Subcutaneous adipose tissue (tissue), 4 donors: ENCODE results near the gene NTM. TPM values are rescaled to one million over a fixed set of nuclear protein-coding genes. Genes with fewer than 3 reads are reported as not detected.

Experiments
- total RNA-seq, 4 donors: library from RNA; depleted of rRNA; stranded (reverse); fragments of >200 nt; gene quantifications; one replicate each; pipeline ENCODE4 v1.1.0, GENCODE V29; 2016
- TF ChIP-seq, protein P1 (sequence below): fragments of 450-650 bp; IDR thresholded peaks from one replicate; pipeline ENCODE4 v1.5.1; 2016; ENCODE audit warnings: low read depth, mild to moderate bottlenecking, control low read depth, antibody characterized with exemption, moderate library complexity

Gene NTM
- total RNA-seq, 4 donors from 2014 or later, result 1.5 to 5.7 (median 1.7) TPM

DNA sequence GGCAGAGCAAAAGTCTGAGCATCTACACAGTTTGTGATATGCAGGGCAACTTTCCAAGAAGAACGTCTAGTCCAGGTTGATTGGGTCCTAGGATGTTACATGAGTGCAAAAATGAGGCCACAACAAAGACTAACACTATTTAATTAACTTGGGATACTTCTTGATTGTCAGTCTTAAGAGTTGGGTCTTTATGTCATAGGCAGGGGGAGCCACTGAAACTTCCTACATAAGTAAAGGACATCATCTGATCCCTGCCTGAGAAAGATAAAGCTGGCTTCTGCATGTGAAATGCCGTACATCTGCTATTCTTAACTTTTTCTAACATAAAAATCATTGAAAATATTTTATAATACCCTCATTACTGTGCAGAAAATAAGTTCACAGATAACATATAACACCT is 525.5 kb downstream of the NTM start:
- TF ChIP-seq, protein P1, sequence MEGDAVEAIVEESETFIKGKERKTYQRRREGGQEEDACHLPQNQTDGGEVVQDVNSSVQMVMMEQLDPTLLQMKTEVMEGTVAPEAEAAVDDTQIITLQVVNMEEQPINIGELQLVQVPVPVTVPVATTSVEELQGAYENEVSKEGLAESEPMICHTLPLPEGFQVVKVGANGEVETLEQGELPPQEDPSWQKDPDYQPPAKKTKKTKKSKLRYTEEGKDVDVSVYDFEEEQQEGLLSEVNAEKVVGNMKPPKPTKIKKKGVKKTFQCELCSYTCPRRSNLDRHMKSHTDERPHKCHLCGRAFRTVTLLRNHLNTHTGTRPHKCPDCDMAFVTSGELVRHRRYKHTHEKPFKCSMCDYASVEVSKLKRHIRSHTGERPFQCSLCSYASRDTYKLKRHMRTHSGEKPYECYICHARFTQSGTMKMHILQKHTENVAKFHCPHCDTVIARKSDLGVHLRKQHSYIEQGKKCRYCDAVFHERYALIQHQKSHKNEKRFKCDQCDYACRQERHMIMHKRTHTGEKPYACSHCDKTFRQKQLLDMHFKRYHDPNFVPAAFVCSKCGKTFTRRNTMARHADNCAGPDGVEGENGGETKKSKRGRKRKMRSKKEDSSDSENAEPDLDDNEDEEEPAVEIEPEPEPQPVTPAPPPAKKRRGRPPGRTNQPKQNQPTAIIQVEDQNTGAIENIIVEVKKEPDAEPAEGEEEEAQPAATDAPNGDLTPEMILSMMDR, result no peak

DNA sequence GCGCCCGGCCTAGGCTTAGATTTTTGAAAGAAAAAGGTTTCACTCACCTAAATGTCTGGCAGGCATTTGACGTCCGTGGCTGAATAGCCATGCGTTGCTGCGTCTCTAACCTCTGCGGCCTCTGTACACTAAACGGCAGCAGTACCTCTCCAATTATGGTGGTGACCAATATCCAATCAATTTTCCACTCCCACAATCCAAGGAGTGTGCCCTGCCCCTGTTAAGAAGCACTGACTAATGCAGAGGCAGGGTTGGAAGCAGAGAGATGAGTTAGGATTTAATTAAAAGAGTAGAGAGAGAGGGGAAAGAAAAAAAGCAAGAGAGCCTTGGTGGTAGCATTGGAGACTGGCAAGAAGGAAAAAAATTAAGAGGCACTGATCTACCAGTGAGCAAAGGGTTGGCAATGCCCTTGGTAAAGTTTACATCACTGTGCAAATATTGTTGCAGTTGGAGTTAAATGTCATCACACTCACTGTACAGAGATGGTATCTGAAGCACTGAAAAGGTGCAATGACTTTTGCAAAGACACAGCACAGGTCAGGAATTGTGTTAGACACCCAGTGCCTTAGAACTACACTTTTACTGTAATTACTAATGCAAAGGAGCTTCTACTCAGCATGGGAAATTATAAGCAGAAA is 526.7 kb downstream of the NTM start:
- TF ChIP-seq, protein P1, result no peak

DNA sequence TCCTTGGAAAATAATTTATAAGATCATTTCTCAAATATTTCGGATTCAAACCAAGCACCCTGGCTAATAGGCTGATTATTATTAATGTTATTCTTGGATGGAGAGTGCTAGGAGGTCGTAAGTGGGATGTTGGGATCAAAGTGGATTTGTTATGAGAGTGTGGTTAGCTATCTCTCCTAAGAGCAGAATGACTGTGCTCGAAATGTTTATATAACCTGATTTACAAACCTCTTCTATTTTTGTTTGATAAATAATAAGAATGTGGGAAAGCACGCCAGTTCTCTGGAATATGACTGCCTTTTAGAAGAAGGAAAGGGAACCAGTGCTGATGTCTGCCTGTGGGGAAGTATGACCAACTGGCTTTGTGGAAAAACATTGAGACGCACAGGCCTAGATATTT is 527.5 kb downstream of the NTM start:
- TF ChIP-seq, protein P1, result no peak

DNA sequence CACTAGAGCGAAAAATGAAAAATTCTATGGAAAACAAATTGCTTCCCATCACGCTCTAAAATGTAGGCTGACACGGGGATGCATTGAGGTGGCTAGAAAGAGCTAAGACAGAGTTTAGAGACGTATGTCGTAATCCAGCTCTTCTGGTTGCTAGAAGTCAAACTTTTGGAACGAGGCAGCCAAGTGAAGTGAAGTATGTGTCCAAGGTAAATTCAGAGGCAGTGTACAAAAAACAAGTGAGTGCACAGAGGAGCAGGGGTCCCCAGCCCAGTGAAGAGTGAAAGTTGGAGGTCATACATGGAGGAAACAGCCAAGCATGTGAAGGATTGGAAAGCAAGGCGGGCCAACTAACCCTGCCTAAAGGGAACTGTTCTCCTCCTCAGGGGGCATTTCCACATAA is 528.5 kb downstream of the NTM start:
- TF ChIP-seq, protein P1, result no peak

DNA sequence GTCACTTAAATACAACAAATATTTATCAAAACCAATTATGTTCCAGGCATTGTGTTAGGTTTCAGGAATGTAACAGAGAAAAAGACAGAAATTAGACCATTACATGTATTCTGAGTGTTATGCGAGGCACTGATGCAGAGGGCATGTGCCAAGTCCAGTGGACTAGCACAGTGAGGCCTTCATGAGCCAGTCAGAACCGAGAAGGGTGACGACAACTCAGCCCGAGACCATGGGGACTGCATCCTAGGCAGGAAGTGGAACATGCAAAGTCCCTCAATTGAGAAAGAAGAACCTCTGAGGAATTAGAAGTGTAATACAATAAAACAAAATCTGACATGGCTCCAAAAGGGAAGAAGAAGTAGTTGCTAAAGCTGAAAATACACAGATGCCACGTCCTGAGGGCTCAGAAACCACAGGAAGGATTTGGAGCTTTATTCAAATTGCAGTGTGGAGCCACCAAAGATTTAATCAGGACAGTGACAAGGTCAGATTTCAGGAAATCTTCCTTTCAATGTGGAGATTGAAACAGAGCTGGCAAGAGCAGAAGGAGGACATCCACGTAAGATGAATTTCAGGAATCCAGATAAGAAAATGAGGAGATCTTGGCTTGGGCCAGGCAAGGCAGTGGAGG is 529.6 kb downstream of the NTM start:
- TF ChIP-seq, protein P1, result no peak

DNA sequence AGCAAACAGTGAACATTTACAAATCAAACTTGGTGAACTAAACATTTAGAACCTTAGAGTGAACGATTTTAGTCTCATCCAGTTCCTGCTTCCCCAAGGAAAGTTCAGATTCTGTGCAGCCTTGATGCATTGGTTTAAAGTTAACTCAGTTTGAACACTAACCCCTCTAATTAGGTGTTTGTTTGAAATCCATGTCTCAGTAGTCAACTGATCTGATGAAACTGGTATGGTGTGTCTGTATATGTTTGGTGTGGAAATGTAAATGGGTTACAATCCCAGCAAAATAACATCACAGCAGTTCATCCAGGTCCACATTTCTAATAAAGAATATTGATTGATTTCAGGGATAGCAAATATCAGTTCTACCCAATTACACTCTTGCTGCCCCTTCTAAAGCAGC is 532.0 kb downstream of the NTM start:
- TF ChIP-seq, protein P1, result no peak

DNA sequence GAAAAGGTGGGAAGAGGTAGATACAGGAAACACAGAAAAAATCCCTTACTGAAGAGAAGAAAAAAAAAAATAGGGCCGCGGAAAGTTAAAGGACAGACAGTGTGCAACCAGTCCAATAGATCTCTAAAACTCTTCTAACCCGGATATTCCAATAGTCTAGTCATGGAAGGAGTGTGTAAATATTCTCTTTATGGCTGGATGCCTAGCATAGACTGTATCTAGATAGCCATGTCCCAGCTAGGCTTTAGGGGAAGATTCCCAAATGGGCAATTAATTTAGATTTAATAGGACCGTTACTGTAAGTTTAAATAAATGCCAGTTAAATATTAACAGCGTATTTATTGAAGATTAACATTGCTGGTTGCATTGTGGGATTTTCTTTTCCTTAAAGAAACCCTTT is 532.7 kb downstream of the NTM start:
- TF ChIP-seq, protein P1, result no peak
